NB4 (cell line): ENCODE results near the gene SMR3A.

ENCODE experiments used
- CTCF ChIP-seq: IDR thresholded peaks from one replicate; pipeline ENCODE4 v1.5.1; 2012; ENCODE audit warnings: low read depth, low read length
- MYC ChIP-seq: IDR thresholded peaks from 2 replicates; pipeline ENCODE4 v1.6.1; 2011; ENCODE audit warnings: low read depth, low read length

GRCh38 chr4:70364002-70364401, 3.4 kb downstream of the SMR3A start:
- TF ChIP-seq CTCF = no peak
- TF ChIP-seq MYC = no peak
